Spinal cord (tissue), 10 donors: ENCODE data around the gene CRIM1. TPM values are rescaled to one million over a fixed set of nuclear protein-coding genes. Genes with fewer than 3 reads are reported as not detected.
"Not testable (repeated sequence)": the region's sequence is repeated elsewhere in the genome, so short reads cannot be mapped to it uniquely, and the experiment has no call there.

Experiments
- DNase-seq, 6 donors: peaks; one replicate each; pipeline versions ENCODE4 v3.0.0 to v3.0.0-alpha.2; 2013 to 2015; ENCODE audit warnings: low spot score in 6 of 6, low read depth in 4 of 6
- H3K27ac ChIP-seq: one replicate; pipeline ENCODE4 v1.5.1; 2013; ENCODE audit warnings: low read depth, low read length, control low read depth
- H3K27me3 ChIP-seq: one replicate; pipeline ENCODE4 v1.6.1; 2013; ENCODE audit warnings: low read length; ENCODE audit not compliant: control insufficient read depth, insufficient read depth
- H3K36me3 ChIP-seq: one replicate; pipeline ENCODE4 v1.6.1; 2013; ENCODE audit warnings: low read length; ENCODE audit not compliant: control insufficient read depth, insufficient read depth
- H3K4me1 ChIP-seq: one replicate; pipeline ENCODE4 v1.6.1; 2013; ENCODE audit warnings: low read length; ENCODE audit not compliant: control insufficient read depth, insufficient read depth
- H3K4me3 ChIP-seq: one replicate; pipeline ENCODE4 v1.5.1; 2013; ENCODE audit warnings: low read depth, low read length, control low read depth
- H3K9me3 ChIP-seq: one replicate; pipeline ENCODE4 v1.6.1; 2013; ENCODE audit warnings: low read length; ENCODE audit not compliant: control insufficient read depth, insufficient read depth
- WGBS: methylation state at CpG from one replicate; pipeline ENCODE4 v1.1.5; 2013; ENCODE audit warnings: missing lambda C conversion rate; ENCODE audit not compliant: insufficient coverage; 5-methylcytosine and 5-hydroxymethylcytosine counted together
- long read RNA-seq, 4 donors: transcript quantifications; one replicate each; lab custom pipeline, GENCODE V29; 2026
- polyA plus RNA-seq, 2 donors: library from polyadenylated mRNA; unstranded; fragments of 120-200 nt; gene quantifications; one replicate each; pipeline ENCODE4 v1.2.1, GENCODE V29; 2013; ENCODE audit not compliant: insufficient read length in 2 of 2
- total RNA-seq, 2 donors: library from RNA; depleted of rRNA in 1 of 2; stranded (reverse); fragments of 120-200 nt in 1 of 2; fragments of >200 nt in 1 of 2; gene quantifications; one replicate each; pipeline versions ENCODE4 v1.2.3 to v1.2.4, GENCODE V29; 2013 to 2014
- donor health status: healthy.

CRIM1 gene, protein sequence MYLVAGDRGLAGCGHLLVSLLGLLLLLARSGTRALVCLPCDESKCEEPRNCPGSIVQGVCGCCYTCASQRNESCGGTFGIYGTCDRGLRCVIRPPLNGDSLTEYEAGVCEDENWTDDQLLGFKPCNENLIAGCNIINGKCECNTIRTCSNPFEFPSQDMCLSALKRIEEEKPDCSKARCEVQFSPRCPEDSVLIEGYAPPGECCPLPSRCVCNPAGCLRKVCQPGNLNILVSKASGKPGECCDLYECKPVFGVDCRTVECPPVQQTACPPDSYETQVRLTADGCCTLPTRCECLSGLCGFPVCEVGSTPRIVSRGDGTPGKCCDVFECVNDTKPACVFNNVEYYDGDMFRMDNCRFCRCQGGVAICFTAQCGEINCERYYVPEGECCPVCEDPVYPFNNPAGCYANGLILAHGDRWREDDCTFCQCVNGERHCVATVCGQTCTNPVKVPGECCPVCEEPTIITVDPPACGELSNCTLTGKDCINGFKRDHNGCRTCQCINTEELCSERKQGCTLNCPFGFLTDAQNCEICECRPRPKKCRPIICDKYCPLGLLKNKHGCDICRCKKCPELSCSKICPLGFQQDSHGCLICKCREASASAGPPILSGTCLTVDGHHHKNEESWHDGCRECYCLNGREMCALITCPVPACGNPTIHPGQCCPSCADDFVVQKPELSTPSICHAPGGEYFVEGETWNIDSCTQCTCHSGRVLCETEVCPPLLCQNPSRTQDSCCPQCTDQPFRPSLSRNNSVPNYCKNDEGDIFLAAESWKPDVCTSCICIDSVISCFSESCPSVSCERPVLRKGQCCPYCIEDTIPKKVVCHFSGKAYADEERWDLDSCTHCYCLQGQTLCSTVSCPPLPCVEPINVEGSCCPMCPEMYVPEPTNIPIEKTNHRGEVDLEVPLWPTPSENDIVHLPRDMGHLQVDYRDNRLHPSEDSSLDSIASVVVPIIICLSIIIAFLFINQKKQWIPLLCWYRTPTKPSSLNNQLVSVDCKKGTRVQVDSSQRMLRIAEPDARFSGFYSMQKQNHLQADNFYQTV
- total RNA-seq (10 to 100 TPM; 51.1 to 63.5 TPM), polyA plus RNA-seq (10 to 100 TPM; 35.9 to 47.4 TPM)
- long read RNA-seq, donor 1, partial matches to known transcripts, result 134 of 134 reads
- long read RNA-seq, donor 1, other reads (novel, unspliced or antisense), result 0 of 134 reads
- long read RNA-seq, donor 2, result 0 reads
- long read RNA-seq, donor 3, full-length matches to known transcripts, result 1 of 9 reads
- long read RNA-seq, donor 3, partial matches to known transcripts, result 8 of 9 reads
- long read RNA-seq, donor 3, other reads (novel, unspliced or antisense), result 0 of 9 reads
- long read RNA-seq, donor 4, result 0 reads

DNA sequence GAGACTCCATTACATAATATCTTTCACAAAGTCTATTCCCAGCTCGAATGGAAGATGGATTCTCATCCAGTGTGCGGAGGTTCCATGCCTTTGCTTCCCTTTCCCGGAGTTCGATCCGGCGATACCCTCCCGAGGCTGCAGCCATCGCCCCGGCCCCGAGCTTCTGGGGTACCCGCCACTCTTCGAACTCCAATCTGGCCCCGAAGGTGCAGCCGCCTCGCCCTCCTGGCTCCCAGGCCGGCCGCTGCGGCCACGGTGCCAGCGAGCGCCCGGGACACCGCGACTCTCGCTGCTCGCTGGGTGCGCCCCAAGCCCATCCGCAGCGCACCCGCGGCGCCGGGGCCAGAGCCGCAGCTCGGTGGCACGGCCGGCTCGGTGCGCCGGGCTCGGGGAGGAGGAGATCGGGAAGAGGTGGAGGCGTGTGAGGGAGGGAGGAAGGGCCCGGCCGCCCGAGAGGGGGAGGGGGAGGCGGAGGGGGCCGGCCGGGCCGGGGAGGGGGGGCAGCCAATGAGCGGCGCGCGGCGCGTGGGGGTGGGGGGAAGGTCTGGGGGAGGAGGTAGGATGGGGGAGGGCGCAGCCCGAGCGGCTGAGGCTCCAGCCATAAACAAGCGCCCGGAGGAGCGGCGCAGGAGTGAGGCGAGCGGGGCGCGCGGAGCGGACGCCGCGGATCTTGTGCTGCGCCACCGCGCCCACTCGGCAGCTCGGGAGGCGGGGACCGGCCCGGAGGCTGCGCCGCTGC, at the start of gene CRIM1:
Gene CRIM1 (plus strand): TSS at position 628 of the 739 bp plus-strand sequence. CDS start 515 bp downstream, outside the sequence.
- Histone ChIP-seq H3K9me3 (no peaks in the 10 kb centered on the region), H3K27me3 (peaks cover 2% of the 10 kb centered on the region), H3K27ac (peak within 1 kb of the TSS; percentile 87), H3K4me3 (peak within 1 kb of the TSS; percentile 70), H3K36me3 (no peaks in the 10 kb centered on the region), H3K4me1 (peaks cover 12% of the 10 kb centered on the region)
- peak; percentile 60 to 96 (median 78) for DNase-seq
- WGBS, result under 1% methylated on average over 59 of the region's 82 CpGs

DNA sequence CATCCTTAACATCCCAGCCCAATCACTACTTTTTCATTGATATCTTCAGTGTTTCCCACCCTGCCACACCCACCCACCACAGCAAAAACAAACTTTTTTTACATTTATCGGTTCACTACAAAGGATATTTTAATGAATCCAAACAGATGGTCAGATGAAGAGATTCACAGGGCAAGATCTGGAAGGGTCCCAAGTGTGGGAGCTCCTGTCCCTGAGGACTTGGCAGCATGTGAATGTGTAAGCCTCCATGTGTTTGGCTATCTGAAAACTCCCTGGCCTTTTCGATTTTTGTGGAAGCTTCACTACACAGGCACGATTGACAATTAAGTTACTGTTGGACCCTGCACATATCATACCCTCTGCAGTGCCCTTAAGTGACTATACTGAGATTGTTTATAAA, 48.1 kb upstream of the CRIM1 start:
- Histone ChIP-seq H3K9me3 (peaks cover 2% of the 10 kb centered on the region), H3K4me1 (no peaks in the 10 kb centered on the region), H3K27me3 (no peaks in the 10 kb centered on the region), H3K36me3 (no peaks in the 10 kb centered on the region), H3K27ac (no peak overlapping the region), H3K4me3 (no peak overlapping the region)
- DNase-seq, result peak in 1 of 6 donors; percentile 62
- WGBS, result 34% methylated on average over 2 of the region's 3 CpGs

DNA sequence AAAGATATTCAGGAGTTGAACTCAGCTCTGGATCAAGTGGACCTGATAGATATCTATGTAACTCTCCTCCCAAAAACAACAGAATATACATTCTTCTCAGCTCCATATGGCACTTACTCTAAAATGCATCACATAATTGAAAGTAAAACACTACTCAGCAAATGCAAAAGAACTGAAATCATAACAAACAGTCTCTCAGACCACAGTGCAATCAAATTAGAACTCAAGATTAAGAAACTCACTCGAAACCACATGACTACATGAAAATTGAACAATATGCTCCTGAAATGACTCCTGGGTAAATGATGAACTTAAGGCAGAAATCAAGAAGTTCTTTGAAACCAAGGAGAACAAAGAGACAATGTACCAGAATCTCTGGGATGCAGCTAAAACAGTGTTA, 45.1 kb upstream of the CRIM1 start:
- no CpG with 5 or more reads among the region's 1 CpG for WGBS
- not testable (repeated sequence) for H3K4me1 ChIP-seq, H3K9me3 ChIP-seq, H3K36me3 ChIP-seq, H3K4me3 ChIP-seq, H3K27ac ChIP-seq, H3K27me3 ChIP-seq, DNase-seq

DNA sequence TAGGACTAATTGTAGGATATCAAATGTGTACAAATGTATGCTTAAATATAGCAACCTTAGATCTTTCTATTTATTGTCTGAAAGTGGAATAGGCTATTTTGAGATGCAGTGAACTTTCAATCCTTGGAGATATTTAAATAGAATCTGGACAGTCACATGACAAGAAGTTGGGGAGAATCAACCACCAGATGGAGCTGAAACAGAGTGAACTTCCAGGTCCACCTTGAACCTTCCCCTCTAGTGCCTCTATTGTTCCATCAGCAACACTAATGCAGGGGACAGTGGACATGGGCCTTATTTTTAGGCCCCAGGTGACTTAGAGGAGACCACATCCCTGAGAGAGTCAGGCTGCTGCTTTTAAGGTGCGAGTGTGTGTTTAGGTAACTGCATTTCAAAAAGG, 37.0 kb upstream of the CRIM1 start:
- Histone ChIP-seq H3K27me3 (no peaks in the 10 kb centered on the region), H3K4me1 (no peaks in the 10 kb centered on the region), H3K36me3 (no peaks in the 10 kb centered on the region), H3K4me3 (no peak overlapping the region), H3K27ac (no peak overlapping the region), H3K9me3 (no peaks in the 10 kb centered on the region)
- WGBS, result no CpG with 5 or more reads among the region's 1 CpG
- no peak for DNase-seq

DNA sequence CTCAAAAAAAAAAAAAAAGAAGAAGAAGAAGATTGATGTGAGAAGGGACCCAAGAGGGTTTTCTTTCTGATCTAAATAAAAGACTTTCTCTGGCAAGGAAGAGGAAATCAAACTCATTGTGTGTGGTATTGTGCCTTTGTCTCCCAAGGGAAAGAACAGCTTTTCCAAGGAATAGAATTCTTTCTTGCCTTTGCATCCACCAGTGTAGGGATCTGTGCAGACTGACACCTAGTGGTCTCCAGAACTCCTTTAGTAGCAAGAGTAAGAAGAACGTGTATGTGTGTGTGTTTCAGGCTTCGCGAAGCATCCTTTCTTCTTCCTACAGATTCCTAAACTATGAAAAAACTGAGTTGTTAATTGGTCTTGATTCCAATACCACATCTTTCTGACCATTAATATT, 33.5 kb upstream of the CRIM1 start:
- Histone ChIP-seq H3K9me3 (no peaks in the 10 kb centered on the region), H3K4me1 (no peaks in the 10 kb centered on the region), H3K27ac (no peak overlapping the region), H3K36me3 (no peaks in the 10 kb centered on the region), H3K27me3 (no peaks in the 10 kb centered on the region), H3K4me3 (no peak overlapping the region)
- peak in 2 of 6 donors; percentile 53 to 55 for DNase-seq
- no CpG with 5 or more reads among the region's 3 CpGs for WGBS

DNA sequence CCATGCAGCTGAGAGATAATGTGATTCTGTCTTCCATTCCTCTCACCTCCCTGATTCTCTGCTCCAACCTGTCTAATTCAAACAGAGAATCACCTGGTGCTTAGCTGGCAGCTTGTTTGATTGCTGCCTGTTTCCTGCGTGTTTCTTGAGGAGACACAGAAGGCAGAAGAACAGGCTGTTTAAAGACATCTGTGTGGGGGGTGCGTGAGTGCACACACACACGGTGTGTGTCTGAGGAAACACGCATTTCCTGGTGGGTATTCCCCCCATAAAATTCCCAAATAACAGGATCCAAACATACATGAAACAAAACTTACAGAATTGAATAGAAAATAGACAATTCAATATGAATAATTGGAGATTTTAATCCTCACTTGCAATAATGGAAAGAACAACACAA, 29.3 kb upstream of the CRIM1 start:
- Histone ChIP-seq H3K27me3 (no peaks in the 10 kb centered on the region), H3K27ac (no peak overlapping the region), H3K9me3 (no peaks in the 10 kb centered on the region), H3K4me3 (no peak overlapping the region), H3K4me1 (no peaks in the 10 kb centered on the region), H3K36me3 (no peaks in the 10 kb centered on the region)
- DNase-seq, result no peak
- no CpG with 5 or more reads among the region's 4 CpGs for WGBS

DNA sequence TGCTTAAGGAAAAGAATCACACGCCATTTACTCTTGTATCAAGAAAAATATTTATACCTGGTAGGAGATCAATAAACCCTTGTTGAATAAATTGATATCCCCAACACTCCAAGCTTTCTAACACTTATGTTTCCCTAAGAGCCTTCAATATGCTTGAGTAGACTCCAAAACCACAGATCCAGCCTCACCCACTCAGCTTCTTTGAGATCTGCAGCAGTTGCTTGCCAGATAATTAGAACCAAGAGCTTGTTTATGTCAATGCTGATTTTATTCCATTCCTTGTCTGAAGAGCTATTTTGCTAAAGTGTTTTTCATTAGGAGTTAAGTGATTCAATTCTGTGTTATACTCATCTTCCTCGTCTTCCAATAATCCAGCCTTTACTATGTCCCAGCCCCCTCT, 26.3 kb upstream of the CRIM1 start:
- Histone ChIP-seq H3K9me3 (no peaks in the 10 kb centered on the region), H3K4me1 (no peaks in the 10 kb centered on the region), H3K36me3 (no peaks in the 10 kb centered on the region), H3K4me3 (no peak overlapping the region), H3K27me3 (no peaks in the 10 kb centered on the region), H3K27ac (no peak overlapping the region)
- DNase-seq, result no peak
- WGBS, result no CpG with 5 or more reads among the region's 2 CpGs

DNA sequence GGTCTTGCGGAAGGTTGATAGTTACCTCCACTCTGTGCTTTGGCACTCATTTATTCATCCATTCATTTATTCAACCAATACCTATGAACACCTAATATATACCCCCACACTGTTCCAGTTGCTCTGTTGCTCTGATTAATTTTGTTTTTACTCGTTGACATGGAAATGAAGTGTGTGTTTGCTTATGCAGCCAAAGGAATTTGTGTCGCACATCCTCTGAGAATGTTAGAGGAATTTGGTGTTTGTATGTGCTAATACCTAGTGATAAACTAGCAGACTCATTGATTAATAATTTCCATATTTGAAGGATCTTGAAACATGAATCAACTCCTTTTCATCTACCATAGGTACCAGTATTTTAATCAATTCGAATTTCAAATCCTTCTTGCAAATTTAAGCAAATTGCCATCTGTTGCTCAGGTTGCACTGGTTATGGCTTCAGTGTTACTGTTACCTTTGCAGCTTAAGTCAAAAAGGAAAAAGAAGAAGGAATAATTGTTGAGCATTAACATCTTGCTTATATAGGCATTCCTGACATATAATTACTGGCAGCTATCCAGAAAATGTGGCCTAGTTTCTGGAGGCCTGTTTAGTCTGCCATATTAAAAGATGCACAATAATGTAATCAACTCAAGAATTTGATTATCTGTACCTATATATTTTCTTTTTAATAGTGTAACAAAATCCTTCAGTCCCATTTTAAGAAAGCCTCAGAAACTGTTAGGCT, 25.7 kb upstream of the CRIM1 start:
- H3K27me3 ChIP-seq, result no peaks in the 10 kb centered on the region
- H3K36me3 ChIP-seq, result no peaks in the 10 kb centered on the region
- no peak for DNase-seq
- no peak overlapping the region for H3K4me3 ChIP-seq
- no peak overlapping the region for H3K27ac ChIP-seq
- WGBS, result no CpG with 5 or more reads among the region's 4 CpGs
- H3K4me1 ChIP-seq, result no peaks in the 10 kb centered on the region
- no peaks in the 10 kb centered on the region for H3K9me3 ChIP-seq
